ENCODE data around the gene FBXO2. TPM values are rescaled to one million over a fixed set of nuclear protein-coding genes. Genes with fewer than 3 reads are reported as not detected.

The FBXO2 gene
- 1.7 and 1.9 TPM in 2 replicates for total RNA-seq

GRCh38 chr1:11654137-11654938 is at the start of gene FBXO2, which contains the start of gene FBXO44:
Gene FBXO2 (minus strand): TSS chr1:11654429. CDS start chr1:11654340, 89 bp downstream.
Gene FBXO44 (plus strand): TSS chr1:11654877. CDS start chr1:11655836, 959 bp downstream.
- DNase-seq = peak; percentile 36

DNA sequence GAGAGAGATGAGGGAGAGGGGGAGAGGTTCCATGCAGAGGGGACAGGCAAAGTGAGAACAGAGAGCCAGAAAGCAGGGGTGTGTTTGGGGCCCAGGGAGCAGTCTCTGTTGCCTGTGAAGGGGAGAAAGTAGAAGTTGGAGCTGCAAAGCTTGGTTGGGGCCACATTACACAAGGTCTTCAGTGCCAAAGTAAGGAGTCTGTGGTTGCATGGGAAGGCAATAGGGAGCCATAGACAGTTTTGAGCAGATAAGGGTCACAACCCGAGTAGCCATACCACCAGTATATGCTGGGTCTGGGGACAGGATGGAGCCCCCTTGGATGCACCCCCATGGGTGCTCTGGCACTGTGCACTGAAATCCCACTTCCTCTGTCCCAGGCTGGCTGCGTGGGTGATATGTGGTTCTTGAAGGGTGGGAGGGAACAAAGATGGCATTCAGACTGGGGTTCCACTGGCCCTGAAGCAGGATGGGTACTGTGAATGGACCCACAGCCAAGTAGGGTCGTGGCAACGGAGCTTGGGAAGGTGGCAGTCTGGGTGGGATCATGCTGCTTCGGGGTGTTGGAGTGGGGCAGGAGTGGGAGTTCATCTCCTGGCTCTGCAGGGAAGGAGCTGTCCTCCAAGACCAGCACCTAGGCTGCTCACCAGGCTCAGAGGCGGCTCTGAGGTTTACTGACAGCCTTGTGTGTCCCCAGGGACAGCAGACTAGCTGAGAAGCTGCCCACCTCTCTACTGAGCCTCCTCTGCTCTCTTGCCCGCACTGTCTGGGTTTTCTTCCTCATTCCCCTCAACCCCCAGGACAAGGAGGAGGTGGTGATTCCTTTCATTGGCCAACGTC is 49.3 kb upstream of the FBXO2 start:
- no peak for DNase-seq

DNA sequence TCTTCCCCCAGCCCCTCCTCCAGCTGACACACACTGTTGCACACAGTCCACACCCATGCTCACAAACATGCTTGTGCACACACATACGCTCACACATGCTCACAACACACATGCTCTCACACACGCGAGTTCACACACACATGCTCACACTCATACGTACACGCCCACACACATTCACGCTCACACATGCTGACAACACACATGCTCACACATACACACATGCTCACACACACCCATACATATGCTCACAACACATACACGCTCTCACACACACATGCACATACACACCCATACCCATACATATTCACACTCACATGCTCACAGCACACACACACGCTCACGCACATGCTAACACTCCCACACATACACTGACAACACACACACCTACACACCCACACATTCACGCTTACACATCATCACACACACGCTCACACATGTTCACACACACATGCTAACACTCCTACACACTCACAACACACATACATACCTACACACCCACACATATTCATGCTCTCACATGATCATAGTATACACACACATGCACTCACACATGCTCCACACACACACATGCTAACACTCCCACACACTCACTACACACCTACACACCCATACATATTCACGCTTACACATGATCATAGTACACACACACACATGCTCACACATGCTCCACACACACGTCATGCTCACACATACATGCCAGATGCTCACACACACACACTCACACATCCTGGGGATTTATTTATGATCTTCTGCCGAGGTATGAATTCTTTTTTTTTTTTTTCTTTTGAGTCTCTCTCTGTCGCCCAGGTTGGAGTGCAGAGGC is 48.0 kb upstream of the FBXO2 start:
- no peak for DNase-seq

GRCh38 chr1:11701551-11701961 is 47.3 kb upstream of the FBXO2 start:
- no peak for DNase-seq

DNA sequence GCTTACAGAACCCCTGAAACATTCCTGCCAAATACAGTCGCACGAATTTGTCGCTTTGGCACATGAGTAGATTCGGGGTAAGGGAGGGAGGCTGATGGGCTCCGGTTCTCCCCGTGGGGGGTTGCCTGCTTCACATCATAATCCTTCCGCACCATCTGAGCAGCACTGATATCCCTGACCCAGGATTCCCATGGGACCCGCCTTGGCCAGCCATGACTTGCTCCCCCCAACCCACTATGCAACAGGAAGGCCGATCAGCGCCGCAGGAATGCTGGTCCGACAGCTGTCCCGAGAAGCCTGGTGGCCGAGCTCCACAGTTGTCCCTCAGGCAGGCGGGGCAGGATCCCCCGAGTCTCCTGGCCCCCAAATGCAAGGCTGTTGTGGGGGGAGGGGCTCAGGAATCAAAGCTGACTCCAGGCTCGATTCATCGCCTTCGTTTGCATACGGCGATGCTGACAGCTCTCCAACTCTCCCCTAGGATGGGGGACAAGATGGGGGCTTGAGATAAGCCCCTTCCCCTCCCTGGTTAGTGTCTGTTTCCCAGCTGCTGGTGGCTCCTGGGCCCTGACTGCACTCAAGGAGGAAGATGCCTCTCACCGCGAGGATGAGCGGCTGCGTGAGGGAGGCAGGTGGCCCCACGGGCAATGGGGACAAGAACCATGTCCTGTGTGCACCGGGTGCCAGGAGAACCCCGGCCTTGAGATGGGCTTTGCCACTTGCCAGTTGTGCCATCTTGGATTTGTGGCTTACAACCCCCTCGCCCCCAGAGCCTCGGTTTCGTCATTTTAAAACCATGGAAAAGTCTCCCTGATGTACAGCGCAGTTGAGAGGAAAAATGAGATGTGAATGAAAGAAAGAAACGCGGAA is 46.6 kb upstream of the FBXO2 start:
- no peak for DNase-seq

DNA sequence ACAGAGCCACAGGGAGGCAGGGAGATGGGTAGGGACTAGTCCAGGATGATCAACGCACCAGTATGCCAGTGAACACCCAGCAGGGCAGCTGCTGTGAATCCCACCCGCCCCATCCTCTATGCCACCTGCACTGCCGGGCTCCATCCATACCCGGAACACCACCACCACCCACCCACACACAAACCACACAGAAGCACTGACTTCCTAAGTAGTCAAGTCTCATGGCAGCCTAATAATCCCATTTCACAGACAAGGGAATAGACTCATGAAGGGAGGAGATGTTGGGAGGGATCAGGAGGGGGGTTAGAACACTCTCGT is 43.6 kb upstream of the FBXO2 start:
- no peak for DNase-seq

- DNase-seq = no peak
These were observed 43.1 kb upstream of the FBXO2 start for GRCh38 chr1:11697188-11697892.

DNA sequence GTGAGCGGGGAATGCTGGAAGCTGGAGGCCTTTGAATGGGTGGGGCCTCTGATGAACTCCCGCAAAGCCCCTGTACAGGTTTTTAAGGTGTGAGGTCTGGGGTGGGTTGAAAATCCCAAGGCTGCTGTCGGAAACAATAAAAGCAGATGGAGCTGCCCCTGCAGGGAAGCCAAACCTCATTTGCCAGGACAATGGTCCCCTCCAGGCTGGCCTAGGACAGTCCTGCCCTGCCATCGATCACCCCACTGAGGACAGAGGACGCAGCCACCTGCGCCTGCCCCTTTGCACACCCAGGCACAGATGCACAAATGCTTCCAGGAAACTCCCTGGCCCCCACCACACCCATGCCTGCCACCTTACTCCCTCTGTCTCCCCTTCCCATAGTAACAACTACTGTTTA is 41.6 kb upstream of the FBXO2 start:
- no peak for DNase-seq

- no peak for DNase-seq
These were observed 39.7 kb upstream of the FBXO2 start for GRCh38 chr1:11693917-11694316.

DNA sequence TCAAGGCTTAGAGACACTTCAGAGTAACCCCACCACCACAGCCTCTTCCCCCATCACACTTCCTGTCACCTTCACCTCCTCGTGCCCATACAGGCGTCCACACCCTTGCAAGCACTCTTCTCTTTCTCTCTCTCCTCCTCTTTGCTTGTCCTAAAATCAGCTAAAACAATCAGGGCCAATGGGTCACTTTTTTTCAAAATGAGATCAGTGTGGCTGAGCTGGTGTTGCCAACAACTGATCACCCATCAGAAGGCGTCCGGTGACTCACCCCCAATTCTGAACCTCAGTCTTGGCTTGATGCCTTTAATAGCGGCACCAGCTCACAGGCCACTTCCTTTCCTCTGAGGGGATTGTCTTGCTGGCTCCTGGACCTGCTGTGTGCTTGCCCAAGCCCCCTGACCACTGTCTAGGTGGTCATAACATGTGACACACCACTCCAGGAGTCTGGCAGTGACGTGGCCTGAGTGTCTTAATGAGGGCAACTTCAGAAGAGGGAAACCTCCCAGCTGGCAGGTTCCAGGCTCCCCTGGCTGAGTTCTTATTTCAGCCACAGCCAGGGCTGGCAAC is 38.9 kb upstream of the FBXO2 start:
- DNase-seq = peak; percentile 86

- DNase-seq = no peak
These were observed 37.9 kb upstream of the FBXO2 start for GRCh38 chr1:11691928-11692711.

GRCh38 chr1:11691302-11691914 is 37.2 kb upstream of the FBXO2 start, which contains the start of gene DRAXIN:
Gene DRAXIN (plus strand): TSS chr1:11691710. CDS start chr1:11706259, 14,549 bp downstream.
- DNase-seq = peak; percentile 15

GRCh38 chr1:11690397-11691301 is 36.4 kb upstream of the FBXO2 start:
- DNase-seq = no peak

GRCh38 chr1:11688506-11688905 is 34.3 kb upstream of the FBXO2 start:
- DNase-seq = no peak

GRCh38 chr1:11685210-11685752 is 31.1 kb upstream of the FBXO2 start:
- DNase-seq = no peak

DNA sequence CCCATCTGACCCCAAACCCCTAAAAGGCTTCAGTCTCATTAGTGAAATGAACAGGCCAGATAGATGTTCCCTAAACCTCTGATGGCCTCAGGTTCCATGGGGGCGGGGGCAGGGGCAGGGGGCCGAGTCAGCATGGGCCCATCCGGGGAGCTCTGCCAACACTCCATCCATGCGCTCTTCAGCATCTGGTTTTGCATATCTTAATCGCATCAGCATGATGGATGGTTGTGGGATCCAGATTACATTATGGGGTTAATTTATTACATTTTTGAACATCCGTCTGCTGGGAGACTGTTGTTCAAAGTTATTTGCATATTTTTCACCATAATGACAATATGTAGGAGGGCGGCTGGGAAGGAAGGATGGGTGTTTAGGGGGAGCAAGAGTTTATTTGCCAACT is 29.8 kb upstream of the FBXO2 start:
- DNase-seq = no peak

- no peak for DNase-seq
These were observed 28.6 kb upstream of the FBXO2 start for GRCh38 chr1:11682799-11683198.

DNA sequence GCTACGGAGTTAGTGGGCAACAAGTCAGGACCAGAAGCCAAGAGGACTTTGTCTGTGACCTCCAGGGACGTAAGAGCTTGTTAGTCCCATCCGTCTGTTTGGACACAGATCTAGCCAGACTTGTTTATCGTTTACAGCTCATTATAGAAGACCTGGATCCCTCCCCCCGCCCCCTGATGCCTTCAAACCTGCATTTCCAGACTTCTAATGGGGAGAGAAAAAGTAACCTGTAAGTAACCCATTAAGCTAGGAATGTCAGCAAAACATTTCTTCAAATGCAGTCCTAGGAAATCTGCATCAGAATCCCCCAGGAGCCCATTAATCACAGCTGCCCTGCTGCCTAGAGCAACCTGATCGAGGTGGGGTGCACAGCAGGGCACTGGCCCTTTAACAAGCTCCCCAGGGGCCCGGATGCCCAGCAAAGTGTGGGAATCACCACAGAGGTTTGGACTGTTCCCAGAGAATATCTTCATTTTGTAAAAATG is 28.1 kb upstream of the FBXO2 start:
- no peak for DNase-seq
